Measurements from ENCODE around the gene NCOR2. TPM values are rescaled to one million over a fixed set of nuclear protein-coding genes. Genes with fewer than 3 reads are reported as not detected.

Gene NCOR2
- total RNA-seq, 1 donor from 2014 or later: 20.3 TPM

GRCh38 chr12:124537525-124538193 is 29.8 kb downstream of the NCOR2 start:
- Histone ChIP-seq H3K27me3 (ENCODE audit: control insufficient read depth, insufficient read depth, low read length) (no peaks in the 10 kb centered on the region), H3K4me3 (ENCODE audit: low read depth, low read length) (no peak overlapping the region), H3K36me3 (ENCODE audit: control insufficient read depth, insufficient read depth, low read length) (peaks cover 4% of the 10 kb centered on the region)
- FAIRE-seq (no peak), DNase-seq (ENCODE audit: low read depth) (no peak)
- TF ChIP-seq CTCF (IDR thresholded peaks at IDR 0.05; ENCODE audit: insufficient read depth, low read length, severe bottlenecking): no peak

- no peak for TF ChIP-seq CTCF (IDR thresholded peaks at IDR 0.05; ENCODE audit: insufficient read depth, low read length, severe bottlenecking)
- FAIRE-seq (peak; percentile 47), DNase-seq (ENCODE audit: low read depth) (no peak)
- H3K27me3 ChIP-seq (ENCODE audit: control insufficient read depth, insufficient read depth, low read length): no peaks in the 10 kb centered on the region
- no peak overlapping the region for H3K4me3 ChIP-seq (ENCODE audit: low read depth, low read length)
- peaks cover 4% of the 10 kb centered on the region for H3K36me3 ChIP-seq (ENCODE audit: control insufficient read depth, insufficient read depth, low read length)
Observed at GRCh38 chr12:124536641-124537040, 30.8 kb downstream of the NCOR2 start.

GRCh38 chr12:124534776-124535740 is 32.4 kb downstream of the NCOR2 start:
- no peak for TF ChIP-seq CTCF (IDR thresholded peaks at IDR 0.05; ENCODE audit: insufficient read depth, low read length, severe bottlenecking)
- Histone ChIP-seq H3K4me3 (ENCODE audit: low read depth, low read length) (no peak overlapping the region), H3K27me3 (ENCODE audit: control insufficient read depth, insufficient read depth, low read length) (no peaks in the 10 kb centered on the region), H3K36me3 (ENCODE audit: control insufficient read depth, insufficient read depth, low read length) (peaks cover 4% of the 10 kb centered on the region)
- peak; percentile 34 for DNase-seq (ENCODE audit: low read depth)
- no peak for FAIRE-seq

GRCh38 chr12:124533456-124533855 is 34.0 kb downstream of the NCOR2 start:
- no peak for DNase-seq (ENCODE audit: low read depth)
- TF ChIP-seq CTCF (IDR thresholded peaks at IDR 0.05; ENCODE audit: insufficient read depth, low read length, severe bottlenecking): no peak

GRCh38 chr12:124532967-124533366 is 34.4 kb downstream of the NCOR2 start:
- FAIRE-seq (no peak), DNase-seq (ENCODE audit: low read depth) (no peak)
- peaks cover 4% of the 10 kb centered on the region for H3K36me3 ChIP-seq (ENCODE audit: control insufficient read depth, insufficient read depth, low read length)
- H3K27me3 ChIP-seq (ENCODE audit: control insufficient read depth, insufficient read depth, low read length): no peaks in the 10 kb centered on the region
- no peak overlapping the region for H3K4me3 ChIP-seq (ENCODE audit: low read depth, low read length)
- TF ChIP-seq CTCF (IDR thresholded peaks at IDR 0.05; ENCODE audit: insufficient read depth, low read length, severe bottlenecking): no peak

More at GRCh38 chr12:124533456-124533855, 34.0 kb downstream of the NCOR2 start:
- Histone ChIP-seq H3K4me3 (ENCODE audit: low read depth, low read length) (no peak overlapping the region), H3K36me3 (ENCODE audit: control insufficient read depth, insufficient read depth, low read length) (peaks cover 4% of the 10 kb centered on the region), H3K27me3 (ENCODE audit: control insufficient read depth, insufficient read depth, low read length) (no peaks in the 10 kb centered on the region)
- no peak for FAIRE-seq

Measured in bronchial epithelial cell (primary cell).